Spleen (tissue), 11 donors: ENCODE results near the gene DNM3. TPM values are rescaled to one million over a fixed set of nuclear protein-coding genes. Genes with fewer than 3 reads are reported as not detected.

Experiments
- DNase-seq: peaks from one replicate; pipeline ENCODE4 v3.0.0-alpha.2; 2020
- H3K27ac ChIP-seq, 8 donors: fragments of 200-600 bp; sonication (generic) in 7 of 8; 1 replicate in 4 of 8; 2 replicates in 4 of 8; pipeline versions ENCODE4 v1.5.0 to v1.8.0; 2016 to 2021; ENCODE audit warnings: inconsistent platforms in 4 of 8, mild to moderate bottlenecking in 4 of 8, moderate library complexity in 1 of 8
- H3K27me3 ChIP-seq, 7 donors: fragments of 200-600 bp; sonication (generic) in 6 of 7; replicated peaks in 1 of 7; 1 replicate in 4 of 7; 2 replicates in 3 of 7; pipeline versions ENCODE4 v1.5.0 to v1.8.0; 2016 to 2021; ENCODE audit warnings: inconsistent platforms in 3 of 7, mild to moderate bottlenecking in 1 of 7
- H3K36me3 ChIP-seq, 6 donors: fragments of 200-600 bp; sonication (generic) in 5 of 6; 1 replicate in 4 of 6; 2 replicates in 2 of 6; pipeline versions ENCODE4 v1.5.0 to v1.8.0; 2016 to 2021; ENCODE audit warnings: inconsistent platforms in 2 of 6
- H3K4me1 ChIP-seq, 6 donors: fragments of 200-600 bp; sonication (generic) in 5 of 6; 1 replicate in 3 of 6; 2 replicates in 3 of 6; pipeline versions ENCODE4 v1.5.0 to v1.8.0; 2016 to 2021; ENCODE audit warnings: inconsistent platforms in 3 of 6
- H3K4me3 ChIP-seq, 8 donors: fragments of 200-600 bp; sonication (generic) in 7 of 8; 1 replicate in 4 of 8; 2 replicates in 4 of 8; pipeline versions ENCODE4 v1.5.0 to v1.8.0; 2016 to 2021; ENCODE audit warnings: inconsistent platforms in 4 of 8, mild to moderate bottlenecking in 4 of 8, moderate library complexity in 2 of 8
- H3K9me3 ChIP-seq, 8 donors: fragments of 200-600 bp; sonication (generic) in 7 of 8; 1 replicate in 4 of 8; 2 replicates in 4 of 8; pipeline versions ENCODE4 v1.5.0 to v1.8.0; 2016 to 2021; ENCODE audit warnings: inconsistent platforms in 4 of 8
- POLR2A ChIP-seq, 3 donors: fragments of 450-650 bp; IDR thresholded peaks; one replicate each; pipeline ENCODE4 v1.5.1; 2017; ENCODE audit warnings: antibody characterized with exemption in 3 of 3, mild to moderate bottlenecking in 1 of 3
- POLR2AphosphoS5 ChIP-seq, 3 donors: sonication (generic); formaldehyde crosslinking; IDR thresholded peaks; one replicate each; pipeline ENCODE4 v1.5.1; 2017; ENCODE audit warnings: antibody characterized with exemption in 3 of 3
- WGBS, 5 donors: extraction: QIAGEN DNeasy Blood & Tissue Kit in 3 of 5; methylation state at CpG; one replicate each; pipeline versions ENCODE4 v1.1.5 to v1.1.7; 2013 to 2018; 5-methylcytosine and 5-hydroxymethylcytosine counted together
- intact Hi-C: fragments of 100-400 bp; cut with DNase I; formaldehyde crosslinking; loops from one replicate; pipeline ENCODE4 v1.15.0; 2023; ENCODE audit warnings: low total_unique reads
- polyA plus RNA-seq, 3 donors: library from polyadenylated mRNA; stranded (reverse); fragments of 200-250 nt; gene quantifications; one replicate each; pipeline ENCODE4 v1.2.1, GENCODE V29; 2013
- total RNA-seq, 7 donors: library from RNA; depleted of rRNA in 3 of 7; stranded (reverse); fragments of >200 nt in 3 of 7; fragmentation: NEBNext Ultra II Directional in 4 of 7; extraction: Animal tissue kit (Norgen Biotek cat#: 25700) in 4 of 7; gene quantifications; one replicate each; pipeline versions ENCODE4 v1.1.0 to v1.2.1, GENCODE V29; 2016 to 2021
- TF ChIP-seq, protein P1 (sequence below), 11 experiments: fragments of 200-600 bp in 7 of 11; fragments of 450-650 bp in 4 of 11; sonication (generic) in 4 of 11; IDR thresholded peaks in 8 of 11; conservative IDR thresholded peaks in 3 of 11; 1 replicate in 7 of 11; 2 replicates in 4 of 11; pipeline versions ENCODE4 v1.4.0 to v1.8.0; 2016 to 2021; ENCODE audit warnings: antibody characterized with exemption in 11 of 11, inconsistent platforms in 4 of 11, mild to moderate bottlenecking in 1 of 11
- donor health status: healthy with polysubstance abuse.
- donor health status: DM: no; HTN: no; CAD: no; lungs with moderate emphysema.
- donor health status: DM: no; HTN: no; CAD: no.
- donor health status: Bipolar disorder and iron deficiency.
- donor health status: healthy.
- donor health status: DM: no; HTN: no; CAD: no.
- donor health status: DM: yes; HTN: yes; CAD: no.

DNM3 gene
- total and polyA plus RNA-seq, 10 donors: 0.61 to 10.2 (median 4.9) TPM

DNA sequence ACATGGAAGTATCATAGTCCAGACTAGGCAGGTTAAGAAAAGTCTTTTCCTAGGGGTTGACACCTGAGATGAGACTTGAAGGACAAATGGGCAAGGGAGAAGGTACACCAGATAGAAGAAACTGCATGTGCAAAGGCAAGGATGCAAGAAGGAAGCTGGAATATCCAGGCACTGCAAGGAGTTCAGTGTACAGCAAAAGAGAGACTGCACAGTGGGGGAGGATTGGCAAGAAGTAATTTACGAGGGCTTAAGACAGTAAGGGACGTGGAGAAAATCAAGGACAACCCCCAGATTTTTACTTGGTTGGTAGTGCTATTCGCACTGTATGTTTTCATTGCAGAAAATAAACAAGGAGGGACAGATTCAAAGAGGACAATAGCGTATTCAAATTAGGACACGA lies 58.5 kb downstream of the DNM3 start:
- no peaks in the 10 kb centered on the region for H3K27me3 ChIP-seq
- intact Hi-C loops: no loop called here
- H3K4me1 ChIP-seq: no peaks in the 10 kb centered on the region
- TF ChIP-seq POLR2A (IDR thresholded peaks at IDR 0.05) (no peak), POLR2AphosphoS5 (IDR thresholded peaks at IDR 0.05) (no peak)
- TF ChIP-seq, protein P1, sequence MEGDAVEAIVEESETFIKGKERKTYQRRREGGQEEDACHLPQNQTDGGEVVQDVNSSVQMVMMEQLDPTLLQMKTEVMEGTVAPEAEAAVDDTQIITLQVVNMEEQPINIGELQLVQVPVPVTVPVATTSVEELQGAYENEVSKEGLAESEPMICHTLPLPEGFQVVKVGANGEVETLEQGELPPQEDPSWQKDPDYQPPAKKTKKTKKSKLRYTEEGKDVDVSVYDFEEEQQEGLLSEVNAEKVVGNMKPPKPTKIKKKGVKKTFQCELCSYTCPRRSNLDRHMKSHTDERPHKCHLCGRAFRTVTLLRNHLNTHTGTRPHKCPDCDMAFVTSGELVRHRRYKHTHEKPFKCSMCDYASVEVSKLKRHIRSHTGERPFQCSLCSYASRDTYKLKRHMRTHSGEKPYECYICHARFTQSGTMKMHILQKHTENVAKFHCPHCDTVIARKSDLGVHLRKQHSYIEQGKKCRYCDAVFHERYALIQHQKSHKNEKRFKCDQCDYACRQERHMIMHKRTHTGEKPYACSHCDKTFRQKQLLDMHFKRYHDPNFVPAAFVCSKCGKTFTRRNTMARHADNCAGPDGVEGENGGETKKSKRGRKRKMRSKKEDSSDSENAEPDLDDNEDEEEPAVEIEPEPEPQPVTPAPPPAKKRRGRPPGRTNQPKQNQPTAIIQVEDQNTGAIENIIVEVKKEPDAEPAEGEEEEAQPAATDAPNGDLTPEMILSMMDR (IDR thresholded peaks at IDR 0.05 in 8 of 11, conservative IDR thresholded peaks at IDR 0.05 in 3 of 11): no peak
- 80 to 97% (median 92%) methylated on average over 5 of the region's 5 CpGs for WGBS, 5 donors
- no peak overlapping the region for H3K4me3 ChIP-seq
- H3K36me3 ChIP-seq: no peaks in the 10 kb centered on the region
- no peak overlapping the region for H3K27ac ChIP-seq
- no peak for DNase-seq
- H3K9me3 ChIP-seq: no peaks in the 10 kb centered on the region

DNA sequence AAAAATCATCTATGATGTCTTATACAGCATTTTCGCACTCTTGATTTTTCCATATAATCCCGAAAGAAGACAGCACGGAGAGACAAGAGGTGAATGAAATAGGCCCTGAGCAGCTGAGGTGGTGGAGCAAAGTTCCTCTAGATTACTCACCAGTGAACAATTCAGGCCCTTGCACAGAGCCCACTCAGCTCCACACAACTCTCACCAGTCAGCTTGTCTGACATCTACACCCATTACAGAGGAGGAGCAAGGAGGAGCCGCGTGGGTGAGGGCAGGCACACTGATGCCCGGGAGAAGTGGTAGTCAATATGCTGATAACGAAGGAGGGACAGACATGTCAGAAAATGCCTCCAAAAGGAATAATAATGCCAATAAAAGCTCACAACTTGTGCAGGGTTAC lies 59.9 kb downstream of the DNM3 start:
- WGBS, 5 donors: 95 to 97% (median 96%) methylated on average over 7 of the region's 7 CpGs
- intact Hi-C loops: no loop called here

DNA sequence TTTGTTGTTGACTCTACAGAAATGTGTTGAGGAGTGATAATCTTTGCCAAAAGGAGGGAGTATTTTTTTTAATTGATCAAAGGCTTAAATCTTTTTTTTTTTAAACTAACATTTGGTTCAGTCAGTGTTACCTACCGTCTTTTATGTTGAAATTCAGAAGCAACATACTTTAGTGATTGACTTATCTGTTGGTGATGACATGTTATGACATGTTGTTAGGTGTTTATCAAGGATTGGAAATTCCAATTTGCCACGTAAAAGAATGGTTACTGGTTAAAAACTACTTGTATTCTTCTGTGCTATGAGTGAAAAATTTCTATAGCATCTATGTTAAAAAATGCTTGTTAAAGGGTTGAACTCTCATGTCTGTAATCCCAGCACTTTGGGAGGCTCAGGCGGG lies 61.2 kb downstream of the DNM3 start:
- no peaks in the 10 kb centered on the region for H3K9me3 ChIP-seq
- H3K27me3 ChIP-seq: no peaks in the 10 kb centered on the region
- H3K4me3 ChIP-seq: no peak overlapping the region
- no peaks in the 10 kb centered on the region for H3K4me1 ChIP-seq
- TF ChIP-seq, protein P1 (IDR thresholded peaks at IDR 0.05 in 8 of 11, conservative IDR thresholded peaks at IDR 0.05 in 3 of 11): no peak
- no peak for DNase-seq
- no peak overlapping the region for H3K27ac ChIP-seq
- no peaks in the 10 kb centered on the region for H3K36me3 ChIP-seq
- intact Hi-C loops: no loop called here
- 73 to 85% (median 75%) methylated on average over 3 of the region's 3 CpGs for WGBS, 5 donors

More for the DNA sequence above, 59.9 kb downstream of the DNM3 start:
- H3K4me1 ChIP-seq: no peaks in the 10 kb centered on the region
- TF ChIP-seq POLR2AphosphoS5 (IDR thresholded peaks at IDR 0.05): no peak
- TF ChIP-seq, protein P1 (IDR thresholded peaks at IDR 0.05 in 8 of 11, conservative IDR thresholded peaks at IDR 0.05 in 3 of 11): no peak
- no peak for TF ChIP-seq POLR2A (IDR thresholded peaks at IDR 0.05)
- H3K9me3 ChIP-seq: no peaks in the 10 kb centered on the region
- H3K27ac ChIP-seq: no peak overlapping the region
- no peak for DNase-seq
- H3K27me3 ChIP-seq: no peaks in the 10 kb centered on the region
- H3K4me3 ChIP-seq: no peak overlapping the region
- H3K36me3 ChIP-seq: no peaks in the 10 kb centered on the region

DNA sequence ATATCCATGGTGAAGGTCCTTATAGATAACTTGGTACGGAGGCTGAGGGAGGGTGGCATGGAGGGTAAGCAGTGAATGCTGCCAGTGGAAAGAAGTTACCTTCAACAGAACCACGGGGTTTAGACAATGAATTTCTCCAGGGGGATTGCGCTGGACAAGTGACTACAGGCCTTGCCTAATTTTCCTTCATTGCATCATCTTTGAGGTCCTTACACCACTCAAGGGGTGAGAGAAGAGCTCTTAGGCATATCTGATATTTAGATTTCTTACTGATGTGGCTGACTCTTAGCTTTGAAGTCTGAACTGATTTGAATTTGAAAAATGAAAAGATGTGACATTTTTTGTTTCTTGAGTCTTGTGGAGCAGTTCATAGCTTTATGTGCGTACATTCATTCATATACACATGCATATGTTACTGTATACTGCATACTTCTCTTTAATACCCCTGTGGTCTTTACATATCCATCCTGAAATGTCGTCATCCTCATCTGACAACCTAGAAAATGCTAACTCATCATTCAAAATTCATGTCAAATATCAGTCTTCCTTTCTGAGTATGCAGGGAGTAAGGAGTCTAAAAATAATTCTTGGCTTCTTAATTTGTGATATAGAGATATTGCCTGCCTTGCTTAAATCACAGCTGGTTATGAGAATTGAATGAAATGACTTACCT lies 63.6 kb downstream of the DNM3 start:
- Histone ChIP-seq H3K27ac (no peak overlapping the region), H3K27me3 (no peaks in the 10 kb centered on the region), H3K9me3 (no peaks in the 10 kb centered on the region), H3K36me3 (no peaks in the 10 kb centered on the region), H3K4me1 (no peaks in the 10 kb centered on the region), H3K4me3 (no peak overlapping the region)
- no peak for DNase-seq
- 59 to 87% (median 71%) methylated on average over 5 of the region's 5 CpGs for WGBS, 5 donors
- TF ChIP-seq POLR2A (IDR thresholded peaks at IDR 0.05): no peak
- TF ChIP-seq, protein P1 (IDR thresholded peaks at IDR 0.05 in 8 of 11, conservative IDR thresholded peaks at IDR 0.05 in 3 of 11): no peak
- TF ChIP-seq POLR2AphosphoS5 (IDR thresholded peaks at IDR 0.05): no peak
- intact Hi-C loops: no loop called here
